A673 (cell line): ENCODE results near the gene DNAJB14.

Source experiments
- CTCF ChIP-seq: fragments of 300-800, 200-600 bp; sonication (generic); conservative IDR thresholded peaks from 2 replicates; pipeline ENCODE4 v1.5.1; 2017; ENCODE audit warnings: low read depth, mild to moderate bottlenecking, antibody characterized with exemption, low read length, moderate library complexity, mixed read lengths
- EZH2 ChIP-seq: fragments of 200-600 bp; sonication (generic); IDR thresholded peaks from 2 replicates; pipeline ENCODE4 v1.6.1; 2017; ENCODE audit warnings: borderline replicate concordance, low read depth, mild to moderate bottlenecking, mixed read lengths, antibody characterized with exemption, low read length; ENCODE audit not compliant: poor library complexity, severe bottlenecking

- no peak for TF ChIP-seq CTCF
- no peak for TF ChIP-seq EZH2
These were observed 51.4 kb downstream of the DNAJB14 start for GRCh38 chr4:99894998-99895397.
